Uterus (tissue), 4 donors: Measurements from ENCODE around the gene XKR7. TPM values are rescaled to one million over a fixed set of nuclear protein-coding genes. Genes with fewer than 3 reads are reported as not detected.
A peak's percentile ranks its signal among the peaks of the same experiment; 100 is the strongest.

Experiments used
- DNase-seq, 2 donors: peaks; one replicate each; pipeline ENCODE4 v3.0.0-alpha.2; 2019 to 2020
- H3K27ac ChIP-seq, 2 donors: fragments of 200-600 bp; sonication (generic); 1 replicate in 1 of 2; 2 replicates in 1 of 2; pipeline ENCODE4 v1.5.1; 2016 to 2018
- H3K27me3 ChIP-seq, 2 donors: fragments of 200-600 bp; sonication (generic); one replicate each; pipeline ENCODE4 v1.5.1; 2018 to 2019; ENCODE audit warnings: control low read depth in 1 of 2
- H3K36me3 ChIP-seq, 2 donors: fragments of 200-600 bp; sonication (generic); one replicate each; pipeline ENCODE4 v1.5.1; 2019; ENCODE audit warnings: control low read depth in 1 of 2
- H3K4me1 ChIP-seq, 2 donors: fragments of 200-600 bp; sonication (generic); one replicate each; pipeline ENCODE4 v1.5.1; 2018 to 2019; ENCODE audit warnings: control low read depth in 1 of 2
- H3K4me3 ChIP-seq, 2 donors: fragments of 200-600 bp; sonication (generic); 1 replicate in 1 of 2; 2 replicates in 1 of 2; pipeline ENCODE4 v1.5.1; 2018 to 2019; ENCODE audit warnings: mild to moderate bottlenecking in 1 of 2
- H3K9me3 ChIP-seq, 2 donors: fragments of 200-600 bp; sonication (generic); one replicate each; pipeline ENCODE4 v1.5.1; 2019; ENCODE audit warnings: control low read depth in 1 of 2
- CTCF ChIP-seq, 4 experiments: fragments of 200-600 bp in 2 of 4; fragments of 450-650 bp in 2 of 4; sonication (generic) in 2 of 4; IDR thresholded peaks; one replicate each; pipeline ENCODE4 v1.5.1; 2016 to 2019; ENCODE audit warnings: antibody characterized with exemption in 4 of 4, mild to moderate bottlenecking in 2 of 4, moderate library complexity in 1 of 4
- POLR2A ChIP-seq, 2 donors: fragments of 450-650 bp; IDR thresholded peaks; one replicate each; pipeline ENCODE4 v1.6.1; 2016; ENCODE audit warnings: antibody characterized with exemption in 2 of 2, mild to moderate bottlenecking in 1 of 2, moderate library complexity in 1 of 2
- intact Hi-C: fragments of 100-400 bp; cut with DNase I; formaldehyde crosslinking; loops from one replicate; pipeline ENCODE4 v1.15.1; 2023; ENCODE audit warnings: low total_unique reads
- total RNA-seq, 4 donors: library from RNA; depleted of rRNA in 3 of 4; stranded (reverse); fragments of >200 nt in 3 of 4; gene quantifications; one replicate each; pipeline versions ENCODE4 v1.1.0 to v1.2.4, GENCODE V29; 2014 to 2023
- donor health status: DM: yes; HTN: yes; CAD: no.

XKR7 gene
- total RNA-seq, 4 donors from 2014 or later = 0.14 TPM; not detected in 3

GRCh38 chr20:32013326-32013725, 45.4 kb downstream of the XKR7 start:
- H3K27ac ChIP-seq = no peak overlapping the region
- DNase-seq = no peak
- intact Hi-C loops = no loop called here
- no peak overlapping the region for H3K4me3 ChIP-seq
- TF ChIP-seq CTCF (IDR thresholded peaks at IDR 0.05) = no peak
- TF ChIP-seq POLR2A (IDR thresholded peaks at IDR 0.05) = no peak
- no peaks in the 10 kb centered on the region for H3K9me3 ChIP-seq
- peaks cover 0 to 1% of the 10 kb centered on the region in 2 donors for H3K4me1 ChIP-seq
- H3K27me3 ChIP-seq = no peaks in the 10 kb centered on the region
- H3K36me3 ChIP-seq = no peaks in the 10 kb centered on the region

- TF ChIP-seq CTCF (IDR thresholded peaks at IDR 0.05) = no peak
- TF ChIP-seq POLR2A (IDR thresholded peaks at IDR 0.05) = no peak
- no peak overlapping the region for H3K27ac ChIP-seq
- no peak for DNase-seq
- H3K36me3 ChIP-seq = no peaks in the 10 kb centered on the region
- intact Hi-C loops = no loop called here
- no peak overlapping the region for H3K4me3 ChIP-seq
- no peaks in the 10 kb centered on the region for H3K9me3 ChIP-seq
- peaks cover 0 to 10% of the 10 kb centered on the region in 2 donors for H3K4me1 ChIP-seq
- peaks cover 4 to 25% of the 10 kb centered on the region in 2 donors for H3K27me3 ChIP-seq
Observed at GRCh38 chr20:32017711-32018251, 49.8 kb downstream of the XKR7 start.

- Histone ChIP-seq H3K9me3 (no peaks in the 10 kb centered on the region), H3K27ac (no peak overlapping the region), H3K4me1 (peaks cover 0 to 10% of the 10 kb centered on the region in 2 donors), H3K4me3 (peak overlapping the region; percentile 18 to 22), H3K36me3 (no peaks in the 10 kb centered on the region), H3K27me3 (peaks cover 4 to 25% of the 10 kb centered on the region in 2 donors)
- DNase-seq = peak; percentile 35 to 43
- TF ChIP-seq CTCF (IDR thresholded peaks at IDR 0.05) = no peak
- TF ChIP-seq POLR2A (IDR thresholded peaks at IDR 0.05) = no peak
- intact Hi-C loops = no loop called here
Observed at GRCh38 chr20:32018269-32019155, 50.6 kb downstream of the XKR7 start.

GRCh38 chr20:32019156-32019510, 51.2 kb downstream of the XKR7 start:
- TF ChIP-seq POLR2A (IDR thresholded peaks at IDR 0.05) (no peak), CTCF (IDR thresholded peaks at IDR 0.05) (no peak)
- Histone ChIP-seq H3K27me3 (peaks cover 4 to 25% of the 10 kb centered on the region in 2 donors), H3K4me1 (peaks cover 0 to 10% of the 10 kb centered on the region in 2 donors), H3K36me3 (no peaks in the 10 kb centered on the region), H3K9me3 (no peaks in the 10 kb centered on the region), H3K4me3 (peak overlapping the region in 1 of 2 donors; percentile 18), H3K27ac (no peak overlapping the region)
- intact Hi-C loops = no loop called here
- DNase-seq = no peak
